Measurements from ENCODE around the gene KCNT2. TPM values are rescaled to one million over a fixed set of nuclear protein-coding genes. Genes with fewer than 3 reads are reported as not detected.
A peak's percentile ranks its signal among the peaks of the same experiment; 100 is the strongest.

The KCNT2 gene
- polyA plus RNA-seq, 2 of the 4 experiments (the other 2 are of a cell fraction), result 0.14 to 1.7 TPM

- FAIRE-seq, result no peak
- H3K27ac ChIP-seq, result no peak overlapping the region
- no peaks in the 10 kb centered on the region for H3K4me1 ChIP-seq
- TF ChIP-seq ZFP36 (IDR thresholded peaks at IDR 0.05; ENCODE audit: borderline replicate concordance, partially characterized antibody), result peak; percentile 45
- peak; percentile 35 for TF ChIP-seq MAFK (IDR thresholded peaks at IDR 0.05; ENCODE audit: partially characterized antibody)
- TF ChIP-seq KDM1A (IDR thresholded peaks at IDR 0.05; ENCODE audit: low read depth), result no peak
- CTCF ChIA-PET, result no interaction called here
- WGBS (ENCODE audit: missing lambda C conversion rate), result 60% methylated on average over 3 of the region's 3 CpGs
- POLR2A ChIA-PET, result no interaction called here
- no peak overlapping the region for H3K4me3 ChIP-seq
- peaks cover 12% of the 10 kb centered on the region for H3K9me3 ChIP-seq
- no peak overlapping the region for H3K4me2 ChIP-seq
- DNase-seq (ENCODE audit: low read depth in 1 of 2, low spot score in 1 of 2), result peak in 1 of 2 experiments; percentile 65
- ATAC-seq, result peak in 1 of 2 experiments; percentile 32; a peak in 2 of 6 replicates
Observed at GRCh38 chr1:196535727-196536126, 72.5 kb downstream of the KCNT2 start.

GRCh38 chr1:196531737-196532524, 76.3 kb downstream of the KCNT2 start:
- ATAC-seq (no peak), FAIRE-seq (no peak), DNase-seq (ENCODE audit: low read depth in 1 of 2, low spot score in 1 of 2) (no peak)
- no peaks in the 10 kb centered on the region for H3K4me1 ChIP-seq
- H3K4me2 ChIP-seq, result no peak overlapping the region
- ChIA-PET POLR2A (no interaction called here), CTCF (interaction anchor here (1.3 kb wide), 1 partner anchor 9 kb away, joined by 3 read pairs; no protein-coding TSS in a partner anchor)
- WGBS (ENCODE audit: missing lambda C conversion rate), result 75% methylated on average over 3 of the region's 3 CpGs
- peaks cover 12% of the 10 kb centered on the region for H3K9me3 ChIP-seq
- no peak overlapping the region for H3K27ac ChIP-seq
- TF ChIP-seq MAX (IDR thresholded peaks at IDR 0.05) (no peak), ATOH8 (CRISPR knock-in tag; IDR thresholded peaks at IDR 0.05; ENCODE audit: low read depth) (no peak), CEBPB (IDR thresholded peaks at IDR 0.05) (no peak), HOXB5 (CRISPR knock-in tag; IDR thresholded peaks at IDR 0.05) (no peak), ZC3H11A (IDR thresholded peaks at IDR 0.05) (no peak), MAFK (IDR thresholded peaks at IDR 0.05; ENCODE audit: partially characterized antibody) (no peak), CBX8 (IDR thresholded peaks at IDR 0.05) (no peak), PBX3 (IDR thresholded peaks at IDR 0.05) (no peak), CHD4 (IDR thresholded peaks at IDR 0.05; ENCODE audit: borderline replicate concordance) (no peak), TFCP2L1 (CRISPR knock-in tag; IDR thresholded peaks at IDR 0.05) (no peak), NFE2L2 (conservative IDR thresholded peaks at IDR 0.05; ENCODE audit: low read length) (no peak), POLR2AphosphoS2 (conservative IDR thresholded peaks at IDR 0.05; ENCODE audit: low read length) (no peak), MAZ (IDR thresholded peaks at IDR 0.05; ENCODE audit: borderline replicate concordance, low read depth, low read length) (no peak)
- H3K4me3 ChIP-seq, result no peak overlapping the region

GRCh38 chr1:196527919-196528318, 80.3 kb downstream of the KCNT2 start:
- Histone ChIP-seq H3K4me3 (no peak overlapping the region), H3K9me3 (no peaks in the 10 kb centered on the region), H3K4me2 (no peak overlapping the region), H3K27ac (no peak overlapping the region), H3K4me1 (no peaks in the 10 kb centered on the region)
- CTCF ChIA-PET, result no interaction called here
- 43% methylated on average over 2 of the region's 2 CpGs for WGBS (ENCODE audit: missing lambda C conversion rate)
- TF ChIP-seq CBX2 (IDR thresholded peaks at IDR 0.05; ENCODE audit: borderline replicate concordance, low read depth) (no peak), PBX3 (IDR thresholded peaks at IDR 0.05) (no peak), CBX8 (IDR thresholded peaks at IDR 0.05) (no peak), BCL3 (IDR thresholded peaks at IDR 0.05) (no peak), BHLHE40 (IDR thresholded peaks at IDR 0.05; ENCODE audit: low read depth, low read length) (no peak), SREBF2 (IDR thresholded peaks at IDR 0.05) (no peak), MAFK (IDR thresholded peaks at IDR 0.05; ENCODE audit: partially characterized antibody) (no peak), HOXB13 (CRISPR knock-in tag; IDR thresholded peaks at IDR 0.05; ENCODE audit: low read depth) (no peak), ZC3H11A (IDR thresholded peaks at IDR 0.05) (no peak), KDM5A (IDR thresholded peaks at IDR 0.05) (no peak), ZNF302 (CRISPR knock-in tag; IDR thresholded peaks at IDR 0.05) (no peak), CTCF (IDR thresholded peaks at IDR 0.05) (no peak), POLR2A (IDR thresholded peaks at IDR 0.05; ENCODE audit: low read length) (no peak), HOXA7 (CRISPR knock-in tag; IDR thresholded peaks at IDR 0.05) (no peak), E2F6 (IDR thresholded peaks at IDR 0.05; ENCODE audit: borderline replicate concordance, low read depth) (no peak), EP300 (IDR thresholded peaks at IDR 0.05) (no peak), MYC (IDR thresholded peaks at IDR 0.05; ENCODE audit: borderline replicate concordance, low read length) (no peak)
- no peak for FAIRE-seq
- ATAC-seq, result no peak
- POLR2A ChIA-PET, result no interaction called here
- DNase-seq (ENCODE audit: low read depth in 1 of 2, low spot score in 1 of 2), result no peak

All from A549 (cell line).